Neural progenitor cell (in vitro differentiated cells): ENCODE results near the gene CPT1A. TPM values are rescaled to one million over a fixed set of nuclear protein-coding genes. Genes with fewer than 3 reads are reported as not detected.

Experiments used
- DNase-seq: peaks from one replicate; pipeline ENCODE4 v3.0.0-alpha.2; 2016; ENCODE audit warnings: low spot score
- H2AFZ ChIP-seq: fragments of 200-600 bp; sonication (generic); replicated peaks from 2 replicates; pipeline ENCODE4 v1.6.1; 2016; ENCODE audit warnings: antibody characterized with exemption
- H3F3A ChIP-seq: fragments of 200-600 bp; sonication (generic); 2 replicates; pipeline ENCODE4 v1.6.1; 2016; ENCODE audit warnings: antibody characterized with exemption, low read depth
- H3K27ac ChIP-seq: fragments of 200-600 bp; sonication (generic); 2 replicates; pipeline ENCODE4 v1.5.1; 2016; ENCODE audit warnings: mild to moderate bottlenecking
- H3K27me3 ChIP-seq: fragments of 200-600 bp; sonication (generic); 2 replicates; pipeline ENCODE4 v1.6.1; 2016; ENCODE audit warnings: mild to moderate bottlenecking, moderate library complexity
- H3K36me3 ChIP-seq: fragments of 200-600 bp; sonication (generic); 2 replicates; pipeline ENCODE4 v1.5.1; 2016
- H3K4me1 ChIP-seq: fragments of 200-600 bp; sonication (generic); 2 replicates; pipeline ENCODE4 v1.6.1; 2016; ENCODE audit warnings: mixed run types
- H3K4me2 ChIP-seq: fragments of 200-600 bp; sonication (generic); 2 replicates; pipeline ENCODE4 v1.6.1; 2016
- H3K4me3 ChIP-seq: fragments of 200-600 bp; sonication (generic); 2 replicates; pipeline ENCODE4 v1.5.1; 2016
- H3K79me2 ChIP-seq: fragments of 200-600 bp; sonication (generic); 2 replicates; pipeline ENCODE4 v1.6.1; 2016; ENCODE audit warnings: low read depth
- H3K9ac ChIP-seq: fragments of 200-600 bp; sonication (generic); 2 replicates; pipeline ENCODE4 v1.6.1; 2016
- H3K9me3 ChIP-seq: fragments of 200-600 bp; sonication (generic); 2 replicates; pipeline ENCODE4 v1.5.1; 2016; ENCODE audit warnings: low read depth
- H4K20me1 ChIP-seq: fragments of 200-600 bp; sonication (generic); 2 replicates; pipeline ENCODE4 v1.6.1; 2016; ENCODE audit warnings: low read depth
- H3K27ac Mint-ChIP-seq: 3 replicates; pipeline ENCODE4 v1.8.0; 2021; ENCODE audit warnings: mixed read lengths
- H3K27me3 Mint-ChIP-seq: 2 replicates; pipeline ENCODE4 v1.8.0; 2022; ENCODE audit warnings: low read depth, mild to moderate bottlenecking, inconsistent platforms, moderate library complexity, mixed read lengths; ENCODE audit not compliant: insufficient read depth
- H3K36me3 Mint-ChIP-seq: 3 replicates; pipeline ENCODE4 v1.8.0; 2021; ENCODE audit warnings: mixed read lengths
- H3K4me1 Mint-ChIP-seq: 3 replicates; pipeline ENCODE4 v1.8.0; 2021; ENCODE audit warnings: mixed read lengths
- H3K4me3 Mint-ChIP-seq: 3 replicates; pipeline ENCODE4 v1.8.0; 2021; ENCODE audit warnings: mild to moderate bottlenecking, moderate library complexity, mixed read lengths
- H3K9me3 Mint-ChIP-seq: 3 replicates; pipeline ENCODE4 v1.8.0; 2020; ENCODE audit warnings: mixed read lengths
- EZH2 ChIP-seq: fragments of 200-600 bp; sonication (generic); IDR thresholded peaks from 2 replicates; pipeline ENCODE4 v1.6.1; 2017; ENCODE audit warnings: antibody characterized with exemption, mild to moderate bottlenecking, moderate library complexity
- EZH2phosphoT487 ChIP-seq: fragments of 200-600 bp; sonication (generic); IDR thresholded peaks from 2 replicates; pipeline ENCODE4 v1.6.1; 2017; ENCODE audit warnings: antibody characterized with exemption
- total RNA-seq: library from RNA; depleted of rRNA; stranded (reverse); fragments of >200 nt; gene quantifications from 2 replicates; pipeline ENCODE4 v1.2.3, GENCODE V29; 2015; ENCODE audit warnings: low replicate concordance
- TF ChIP-seq, protein P1 (sequence below): fragments of 200-600 bp; sonication (generic); IDR thresholded peaks from 2 replicates; pipeline ENCODE4 v1.5.1; 2017; ENCODE audit warnings: antibody characterized with exemption, mild to moderate bottlenecking

The CPT1A gene
- total RNA-seq, 1 donor from 2014 or later: 0.64 TPM

DNA sequence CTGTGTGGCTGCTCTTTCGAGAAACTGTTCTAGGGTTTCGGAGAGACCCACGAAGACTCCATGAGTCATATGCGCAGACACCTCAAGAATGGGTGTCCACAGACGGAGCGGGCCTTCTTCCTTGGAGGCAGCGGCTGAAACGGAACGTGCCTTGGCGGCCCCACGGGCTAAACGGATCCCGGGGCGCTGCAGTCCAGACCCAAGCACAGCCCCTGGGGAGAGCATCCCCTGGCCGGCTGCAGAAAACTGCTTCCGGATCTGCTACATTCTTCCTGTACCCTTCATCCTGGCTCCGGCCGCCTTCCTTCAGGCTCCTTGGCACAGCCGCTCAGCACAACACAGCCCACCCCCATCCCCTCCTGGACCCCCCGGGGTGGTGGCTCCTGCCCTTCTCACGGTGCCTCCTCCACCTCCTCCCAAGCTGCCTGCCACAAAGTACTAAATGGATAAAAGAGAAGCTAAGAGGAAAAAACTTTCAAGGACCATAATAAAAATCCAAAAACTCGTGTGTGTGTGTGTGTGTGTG, 25.4 kb downstream of the CPT1A start:
- Mint-ChIP-seq H3K4me1 (peaks cover 4% of the 10 kb centered on the region), H3K4me3 (no peak overlapping the region), H3K9me3 (no peaks in the 10 kb centered on the region), H3K27ac (peak overlapping the region; percentile 78), H3K27me3 (peaks cover 11% of the 10 kb centered on the region), H3K36me3 (no peaks in the 10 kb centered on the region)
- Histone ChIP-seq H3K4me1 (no peaks in the 10 kb centered on the region), H4K20me1 (no peaks in the 10 kb centered on the region), H3K4me3 (no peak overlapping the region), H3K9ac (no peak overlapping the region), H3K36me3 (no peaks in the 10 kb centered on the region), H2AFZ (no peak overlapping the region), H3K27ac (no peak overlapping the region), H3K4me2 (no peak overlapping the region), H3F3A (no peaks in the 10 kb centered on the region), H3K79me2 (no peaks in the 10 kb centered on the region), H3K27me3 (no peaks in the 10 kb centered on the region), H3K9me3 (no peaks in the 10 kb centered on the region)
- TF ChIP-seq, protein P1, sequence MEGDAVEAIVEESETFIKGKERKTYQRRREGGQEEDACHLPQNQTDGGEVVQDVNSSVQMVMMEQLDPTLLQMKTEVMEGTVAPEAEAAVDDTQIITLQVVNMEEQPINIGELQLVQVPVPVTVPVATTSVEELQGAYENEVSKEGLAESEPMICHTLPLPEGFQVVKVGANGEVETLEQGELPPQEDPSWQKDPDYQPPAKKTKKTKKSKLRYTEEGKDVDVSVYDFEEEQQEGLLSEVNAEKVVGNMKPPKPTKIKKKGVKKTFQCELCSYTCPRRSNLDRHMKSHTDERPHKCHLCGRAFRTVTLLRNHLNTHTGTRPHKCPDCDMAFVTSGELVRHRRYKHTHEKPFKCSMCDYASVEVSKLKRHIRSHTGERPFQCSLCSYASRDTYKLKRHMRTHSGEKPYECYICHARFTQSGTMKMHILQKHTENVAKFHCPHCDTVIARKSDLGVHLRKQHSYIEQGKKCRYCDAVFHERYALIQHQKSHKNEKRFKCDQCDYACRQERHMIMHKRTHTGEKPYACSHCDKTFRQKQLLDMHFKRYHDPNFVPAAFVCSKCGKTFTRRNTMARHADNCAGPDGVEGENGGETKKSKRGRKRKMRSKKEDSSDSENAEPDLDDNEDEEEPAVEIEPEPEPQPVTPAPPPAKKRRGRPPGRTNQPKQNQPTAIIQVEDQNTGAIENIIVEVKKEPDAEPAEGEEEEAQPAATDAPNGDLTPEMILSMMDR: no peak
- TF ChIP-seq EZH2: no peak
- no peak for TF ChIP-seq EZH2phosphoT487
- peak; percentile 14 for DNase-seq

DNA sequence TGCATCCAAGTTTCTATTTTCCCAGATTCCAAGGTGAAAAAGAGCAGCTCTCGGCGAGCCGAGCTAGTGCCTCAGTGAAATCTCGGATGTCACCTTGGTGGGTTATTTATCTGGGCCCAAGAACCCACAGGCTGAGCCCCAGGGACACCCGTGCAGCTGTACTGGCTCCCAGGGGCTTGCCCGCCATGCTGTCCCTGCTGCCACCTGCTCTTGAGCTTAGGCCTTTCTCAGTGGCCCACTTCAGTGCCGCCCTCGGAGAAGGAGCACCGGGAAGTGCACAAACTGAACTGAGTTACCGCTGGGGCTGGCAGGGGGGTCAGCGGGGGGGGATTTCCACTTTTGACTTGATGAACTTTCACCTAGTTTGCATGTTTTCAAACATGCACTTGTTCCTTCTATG, 27.9 kb downstream of the CPT1A start:
- no peak overlapping the region for H3K4me3 ChIP-seq
- no peaks in the 10 kb centered on the region for H3K4me1 ChIP-seq
- no peaks in the 10 kb centered on the region for H3K36me3 ChIP-seq
- Mint-ChIP-seq H3K27ac (no peak overlapping the region), H3K4me1 (no peaks in the 10 kb centered on the region), H3K9me3 (no peaks in the 10 kb centered on the region), H3K4me3 (no peak overlapping the region), H3K36me3 (no peaks in the 10 kb centered on the region), H3K27me3 (peaks cover 10% of the 10 kb centered on the region)
- no peaks in the 10 kb centered on the region for H3K9me3 ChIP-seq
- H4K20me1 ChIP-seq: no peaks in the 10 kb centered on the region
- TF ChIP-seq EZH2phosphoT487 (no peak), EZH2 (no peak)
- TF ChIP-seq, protein P1: no peak
- H3K9ac ChIP-seq: no peak overlapping the region
- H3K27ac ChIP-seq: no peak overlapping the region
- no peak overlapping the region for H3K4me2 ChIP-seq
- no peaks in the 10 kb centered on the region for H3K79me2 ChIP-seq
- no peak for DNase-seq
- no peaks in the 10 kb centered on the region for H3F3A ChIP-seq
- no peak overlapping the region for H2AFZ ChIP-seq
- H3K27me3 ChIP-seq: no peaks in the 10 kb centered on the region

DNA sequence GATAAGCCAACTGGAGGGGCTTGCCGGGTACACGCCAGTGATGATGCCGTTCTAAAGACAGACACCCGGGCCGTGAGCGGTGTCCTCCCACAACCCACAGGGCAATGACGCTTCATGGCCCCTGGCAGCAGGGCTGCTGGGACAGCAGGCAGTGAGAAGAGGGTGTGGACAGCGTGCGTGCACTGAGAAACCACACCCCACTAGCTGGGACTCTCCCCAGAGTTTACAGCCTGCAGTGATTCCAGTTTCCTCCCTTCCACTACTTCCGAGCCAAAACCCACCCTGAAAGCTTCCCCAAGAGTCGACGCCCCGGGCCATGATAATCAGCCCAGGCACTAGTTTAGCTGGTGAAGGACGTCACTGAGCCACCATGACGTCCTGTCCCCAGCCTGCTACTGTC, 29.2 kb downstream of the CPT1A start:
- Mint-ChIP-seq H3K27ac (no peak overlapping the region), H3K27me3 (peaks cover 9% of the 10 kb centered on the region), H3K4me1 (no peaks in the 10 kb centered on the region), H3K36me3 (no peaks in the 10 kb centered on the region), H3K4me3 (no peak overlapping the region), H3K9me3 (no peaks in the 10 kb centered on the region)
- Histone ChIP-seq H3K4me1 (no peaks in the 10 kb centered on the region), H3F3A (no peaks in the 10 kb centered on the region), H3K9me3 (no peaks in the 10 kb centered on the region), H3K27me3 (no peaks in the 10 kb centered on the region), H2AFZ (no peak overlapping the region), H4K20me1 (no peaks in the 10 kb centered on the region), H3K4me3 (no peak overlapping the region), H3K36me3 (no peaks in the 10 kb centered on the region), H3K9ac (no peak overlapping the region), H3K27ac (no peak overlapping the region), H3K4me2 (no peak overlapping the region), H3K79me2 (no peaks in the 10 kb centered on the region)
- TF ChIP-seq EZH2phosphoT487 (no peak), EZH2 (no peak)
- TF ChIP-seq, protein P1: no peak
- DNase-seq: no peak
